Measurements from ENCODE around the gene SLC7A1.

Gene SLC7A1

DNA sequence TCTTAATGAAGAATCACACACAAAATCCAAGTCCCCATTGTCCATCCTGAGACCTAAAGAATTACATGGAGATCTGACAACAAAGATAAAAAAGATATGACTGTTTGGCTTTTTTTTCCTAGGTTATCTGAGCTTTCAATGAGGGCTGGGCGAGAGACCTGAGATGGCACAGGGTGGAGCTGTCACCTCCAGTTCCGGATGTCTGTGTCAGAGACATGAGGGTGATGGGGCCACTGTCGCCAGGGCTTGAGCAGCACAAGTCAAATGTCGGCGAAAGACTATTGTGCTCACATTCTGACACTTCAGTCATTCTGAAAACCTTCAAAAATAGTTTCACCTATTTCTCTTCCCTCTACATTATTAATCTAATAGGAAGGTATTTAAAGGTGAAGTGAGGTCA lies 65.7 kb downstream of the SLC7A1 start:
- peaks cover 10% of the 10 kb centered on the region for H3K36me3 ChIP-seq (ENCODE audit: control insufficient read depth, insufficient read depth, low read length)
- no peak overlapping the region for H2AK5ac ChIP-seq (ENCODE audit: low read length)
- no peak overlapping the region for H2BK15ac ChIP-seq (replicated peaks; ENCODE audit: low read depth)
- no peak overlapping the region for H3K4me2 ChIP-seq (ENCODE audit: low read length)
- H4K8ac ChIP-seq (ENCODE audit: low read depth, low read length): no peak overlapping the region
- no peak overlapping the region for H2BK5ac ChIP-seq (ENCODE audit: low read length)
- no peak overlapping the region for H3K18ac ChIP-seq (ENCODE audit: low read length)
- no peak overlapping the region for H4K5ac ChIP-seq (ENCODE audit: low read length)
- no CpG with 5 or more reads among the region's 5 CpGs for WGBS (ENCODE audit: extremely low coverage, insufficient coverage, low lambda C conversion rate)
- no peaks in the 10 kb centered on the region for H3K27me3 ChIP-seq (ENCODE audit: insufficient read depth, low read length, poor library complexity)
- H3K4ac ChIP-seq (ENCODE audit: low read depth, low read length): no peak overlapping the region
- H3K27ac ChIP-seq (ENCODE audit: low read depth, low read length): no peak overlapping the region
- no peak for DNase-seq
- H3K4me1 ChIP-seq (ENCODE audit: control insufficient read depth, low read depth, low read length): no peaks in the 10 kb centered on the region
- peaks cover 10% of the 10 kb centered on the region for H3K79me1 ChIP-seq (ENCODE audit: low read length)
- H3K79me2 ChIP-seq (ENCODE audit: control insufficient read depth, insufficient read depth, low read length): peaks cover 2% of the 10 kb centered on the region
- H3K56ac ChIP-seq (ENCODE audit: low read length): no peak overlapping the region
- H3K9ac ChIP-seq (ENCODE audit: low read length): no peak overlapping the region
- no peak overlapping the region for H2BK120ac ChIP-seq (ENCODE audit: low read depth, low read length)
- H3K4me3 ChIP-seq (ENCODE audit: low read length): no peak overlapping the region
- H3K23ac ChIP-seq (ENCODE audit: low read length): no peak overlapping the region

DNA sequence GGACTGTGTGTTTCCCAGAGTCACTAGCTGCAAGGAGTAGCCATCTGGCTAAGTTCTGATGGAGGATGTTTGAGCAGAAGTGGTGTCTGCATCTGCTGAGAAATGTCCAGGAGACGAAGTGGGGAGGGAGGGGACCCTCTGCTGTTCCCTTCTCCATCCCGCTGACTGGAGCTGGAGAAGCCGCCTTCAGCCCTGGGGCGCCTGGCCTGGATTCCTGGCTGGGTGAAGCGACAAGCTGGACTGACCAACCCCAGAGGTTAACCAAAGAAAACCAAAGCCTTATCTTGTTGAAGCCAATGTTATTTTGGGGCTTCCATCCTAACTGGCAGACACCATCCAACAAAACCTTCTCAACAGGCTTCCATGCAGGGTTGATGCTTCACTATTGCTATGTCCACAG lies 67.6 kb downstream of the SLC7A1 start:
- Histone ChIP-seq H3K18ac (ENCODE audit: low read length) (no peak overlapping the region), H3K79me1 (ENCODE audit: low read length) (peaks cover 8% of the 10 kb centered on the region), H2AK5ac (ENCODE audit: low read length) (no peak overlapping the region), H3K9ac (ENCODE audit: low read length) (no peak overlapping the region), H2BK5ac (ENCODE audit: low read length) (no peak overlapping the region), H2BK15ac (replicated peaks; ENCODE audit: low read depth) (no peak overlapping the region), H3K4me2 (ENCODE audit: low read length) (no peak overlapping the region), H3K79me2 (ENCODE audit: control insufficient read depth, insufficient read depth, low read length) (peaks cover 2% of the 10 kb centered on the region), H3K27me3 (ENCODE audit: insufficient read depth, low read length, poor library complexity) (no peaks in the 10 kb centered on the region), H3K4ac (ENCODE audit: low read depth, low read length) (no peak overlapping the region), H3K4me1 (ENCODE audit: control insufficient read depth, low read depth, low read length) (no peaks in the 10 kb centered on the region), H4K5ac (ENCODE audit: low read length) (no peak overlapping the region), H3K36me3 (ENCODE audit: control insufficient read depth, insufficient read depth, low read length) (peaks cover 11% of the 10 kb centered on the region), H3K56ac (ENCODE audit: low read length) (no peak overlapping the region), H3K4me3 (ENCODE audit: low read length) (no peak overlapping the region), H3K23ac (ENCODE audit: low read length) (no peak overlapping the region), H3K27ac (ENCODE audit: low read depth, low read length) (no peak overlapping the region), H2BK120ac (ENCODE audit: low read depth, low read length) (no peak overlapping the region), H4K8ac (ENCODE audit: low read depth, low read length) (no peak overlapping the region)
- DNase-seq: no peak
- WGBS (ENCODE audit: extremely low coverage, insufficient coverage, low lambda C conversion rate): no CpG with 5 or more reads among the region's 5 CpGs

DNA sequence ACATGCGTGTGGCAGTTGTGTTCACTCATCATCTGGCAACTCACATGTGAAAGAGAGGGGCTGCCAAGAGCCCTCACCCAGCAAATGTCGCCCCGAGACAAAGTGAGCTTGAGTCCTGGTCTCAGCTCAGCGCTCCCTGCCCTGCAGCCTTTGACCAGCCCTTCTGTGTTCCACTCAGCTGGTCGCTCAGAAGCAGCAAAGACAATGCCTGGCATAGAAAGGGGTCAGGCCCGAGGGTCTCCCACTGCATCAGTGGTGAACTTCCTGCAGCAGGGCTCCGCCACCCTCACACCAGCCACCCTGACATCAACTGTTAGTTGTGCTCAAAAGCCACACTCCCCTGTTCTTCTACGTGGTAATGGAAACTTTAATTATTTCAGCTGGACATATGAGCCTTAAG lies 68.0 kb downstream of the SLC7A1 start:
- Histone ChIP-seq H3K27ac (ENCODE audit: low read depth, low read length) (no peak overlapping the region), H3K4me3 (ENCODE audit: low read length) (no peak overlapping the region), H3K56ac (ENCODE audit: low read length) (no peak overlapping the region), H3K18ac (ENCODE audit: low read length) (no peak overlapping the region), H3K4ac (ENCODE audit: low read depth, low read length) (no peak overlapping the region), H3K27me3 (ENCODE audit: insufficient read depth, low read length, poor library complexity) (no peaks in the 10 kb centered on the region), H4K5ac (ENCODE audit: low read length) (no peak overlapping the region), H3K4me2 (ENCODE audit: low read length) (no peak overlapping the region), H3K23ac (ENCODE audit: low read length) (no peak overlapping the region), H2BK120ac (ENCODE audit: low read depth, low read length) (no peak overlapping the region), H3K36me3 (ENCODE audit: control insufficient read depth, insufficient read depth, low read length) (peaks cover 11% of the 10 kb centered on the region), H3K79me1 (ENCODE audit: low read length) (peaks cover 6% of the 10 kb centered on the region), H3K9ac (ENCODE audit: low read length) (no peak overlapping the region), H2AK5ac (ENCODE audit: low read length) (no peak overlapping the region), H3K79me2 (ENCODE audit: control insufficient read depth, insufficient read depth, low read length) (peaks cover 2% of the 10 kb centered on the region), H4K8ac (ENCODE audit: low read depth, low read length) (no peak overlapping the region), H2BK15ac (replicated peaks; ENCODE audit: low read depth) (no peak overlapping the region), H3K4me1 (ENCODE audit: control insufficient read depth, low read depth, low read length) (no peaks in the 10 kb centered on the region), H2BK5ac (ENCODE audit: low read length) (no peak overlapping the region)
- DNase-seq: no peak
- no CpG with 5 or more reads among the region's 8 CpGs for WGBS (ENCODE audit: extremely low coverage, insufficient coverage, low lambda C conversion rate)

DNA sequence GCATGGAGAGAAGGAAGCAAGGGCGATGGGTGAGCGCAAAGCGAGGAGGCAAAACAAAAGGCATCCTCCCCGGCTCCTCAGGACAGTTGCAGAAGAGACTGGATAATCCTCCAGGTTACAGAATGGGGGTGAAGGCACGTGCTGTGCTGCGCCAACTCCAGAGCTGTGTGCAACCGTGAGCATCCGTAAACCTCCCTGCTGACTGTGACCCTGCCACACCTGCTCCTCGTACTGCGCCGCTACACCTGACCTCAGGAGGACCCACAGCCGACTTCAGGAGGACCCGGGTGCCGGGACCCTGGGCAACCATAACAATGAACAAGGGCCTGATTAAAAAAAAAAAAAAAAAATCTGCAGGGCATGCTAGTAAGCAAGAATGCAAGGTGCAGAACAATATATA lies 68.7 kb downstream of the SLC7A1 start:
- Histone ChIP-seq H3K36me3 (ENCODE audit: control insufficient read depth, insufficient read depth, low read length) (peaks cover 14% of the 10 kb centered on the region), H2BK120ac (ENCODE audit: low read depth, low read length) (no peak overlapping the region), H3K4me1 (ENCODE audit: control insufficient read depth, low read depth, low read length) (no peaks in the 10 kb centered on the region), H3K79me2 (ENCODE audit: control insufficient read depth, insufficient read depth, low read length) (peaks cover 2% of the 10 kb centered on the region), H3K27me3 (ENCODE audit: insufficient read depth, low read length, poor library complexity) (no peaks in the 10 kb centered on the region), H2AK5ac (ENCODE audit: low read length) (no peak overlapping the region), H3K4me3 (ENCODE audit: low read length) (no peak overlapping the region), H2BK5ac (ENCODE audit: low read length) (no peak overlapping the region), H3K4me2 (ENCODE audit: low read length) (no peak overlapping the region), H3K4ac (ENCODE audit: low read depth, low read length) (no peak overlapping the region), H3K79me1 (ENCODE audit: low read length) (peaks cover 8% of the 10 kb centered on the region), H2BK15ac (replicated peaks; ENCODE audit: low read depth) (no peak overlapping the region), H4K5ac (ENCODE audit: low read length) (no peak overlapping the region), H3K18ac (ENCODE audit: low read length) (no peak overlapping the region), H3K27ac (ENCODE audit: low read depth, low read length) (no peak overlapping the region), H3K56ac (ENCODE audit: low read length) (no peak overlapping the region), H3K9ac (ENCODE audit: low read length) (no peak overlapping the region), H3K23ac (ENCODE audit: low read length) (no peak overlapping the region), H4K8ac (ENCODE audit: low read depth, low read length) (no peak overlapping the region)
- WGBS (ENCODE audit: extremely low coverage, insufficient coverage, low lambda C conversion rate): no CpG with 5 or more reads among the region's 14 CpGs
- no peak for DNase-seq

DNA sequence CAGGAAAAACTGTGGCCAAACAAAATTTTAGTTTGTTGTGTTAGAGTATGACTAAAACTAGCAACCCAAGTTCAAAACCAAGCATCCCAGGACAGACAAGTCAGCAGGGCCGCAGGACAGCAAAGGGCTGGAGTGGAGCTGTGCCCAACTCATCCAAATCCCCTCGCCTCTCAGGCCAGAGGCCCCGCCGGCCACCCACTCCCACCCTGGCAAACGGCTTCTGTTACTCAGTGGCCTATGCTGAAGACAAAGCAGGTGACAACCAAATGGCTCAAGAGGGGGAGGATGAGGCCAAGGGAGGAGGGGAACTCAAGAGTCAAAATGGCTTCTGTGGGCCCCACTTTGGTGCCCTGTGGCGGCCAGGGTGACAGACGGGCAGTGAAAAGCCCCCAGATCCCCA lies 69.7 kb downstream of the SLC7A1 start:
- no peak for DNase-seq
- H3K27me3 ChIP-seq (ENCODE audit: insufficient read depth, low read length, poor library complexity): no peaks in the 10 kb centered on the region
- no peak overlapping the region for H3K27ac ChIP-seq (ENCODE audit: low read depth, low read length)

DNA sequence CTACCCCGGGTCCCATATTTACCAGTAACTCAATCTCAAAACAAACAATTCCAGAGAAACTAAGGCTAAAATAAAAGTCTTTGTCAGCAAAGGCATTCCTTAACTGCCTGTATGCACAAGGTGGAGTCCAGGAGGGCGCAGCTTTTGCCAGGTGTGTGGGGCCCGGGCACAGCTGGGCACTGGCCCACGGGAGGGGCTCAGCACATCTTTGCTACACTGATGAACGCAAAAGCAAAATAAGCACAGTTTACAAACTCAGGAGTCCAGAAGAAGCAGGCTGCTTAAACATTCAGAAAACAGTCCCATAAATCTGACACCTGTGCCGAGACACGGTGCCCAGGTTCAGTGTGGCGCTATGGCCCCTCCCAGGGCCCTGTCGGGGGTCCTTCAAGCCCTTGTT lies 70.8 kb downstream of the SLC7A1 start:
- no peak overlapping the region for H3K18ac ChIP-seq (ENCODE audit: low read length)
- H3K27ac ChIP-seq (ENCODE audit: low read depth, low read length): no peak overlapping the region
- no peaks in the 10 kb centered on the region for H3K4me1 ChIP-seq (ENCODE audit: control insufficient read depth, low read depth, low read length)
- H2AK5ac ChIP-seq (ENCODE audit: low read length): no peak overlapping the region
- no peak overlapping the region for H3K23ac ChIP-seq (ENCODE audit: low read length)
- no peak overlapping the region for H2BK120ac ChIP-seq (ENCODE audit: low read depth, low read length)
- peaks cover 13% of the 10 kb centered on the region for H3K79me1 ChIP-seq (ENCODE audit: low read length)
- DNase-seq: no peak
- H3K36me3 ChIP-seq (ENCODE audit: control insufficient read depth, insufficient read depth, low read length): peaks cover 14% of the 10 kb centered on the region
- no peak overlapping the region for H3K4me2 ChIP-seq (ENCODE audit: low read length)
- H3K9ac ChIP-seq (ENCODE audit: low read length): no peak overlapping the region
- H2BK5ac ChIP-seq (ENCODE audit: low read length): no peak overlapping the region
- H3K4me3 ChIP-seq (ENCODE audit: low read length): no peak overlapping the region
- H3K79me2 ChIP-seq (ENCODE audit: control insufficient read depth, insufficient read depth, low read length): peaks cover 2% of the 10 kb centered on the region
- no peak overlapping the region for H4K5ac ChIP-seq (ENCODE audit: low read length)
- H3K56ac ChIP-seq (ENCODE audit: low read length): no peak overlapping the region
- no CpG with 5 or more reads among the region's 9 CpGs for WGBS (ENCODE audit: extremely low coverage, insufficient coverage, low lambda C conversion rate)
- H3K4ac ChIP-seq (ENCODE audit: low read depth, low read length): no peak overlapping the region
- no peak overlapping the region for H2BK15ac ChIP-seq (replicated peaks; ENCODE audit: low read depth)
- H3K27me3 ChIP-seq (ENCODE audit: insufficient read depth, low read length, poor library complexity): no peaks in the 10 kb centered on the region
- H4K8ac ChIP-seq (ENCODE audit: low read depth, low read length): no peak overlapping the region

More for the DNA sequence above, 69.7 kb downstream of the SLC7A1 start:
- no peak overlapping the region for H3K18ac ChIP-seq (ENCODE audit: low read length)
- no peak overlapping the region for H3K4me2 ChIP-seq (ENCODE audit: low read length)
- no peaks in the 10 kb centered on the region for H3K4me1 ChIP-seq (ENCODE audit: control insufficient read depth, low read depth, low read length)
- H3K56ac ChIP-seq (ENCODE audit: low read length): no peak overlapping the region
- H3K79me1 ChIP-seq (ENCODE audit: low read length): peaks cover 8% of the 10 kb centered on the region
- H4K8ac ChIP-seq (ENCODE audit: low read depth, low read length): no peak overlapping the region
- no peak overlapping the region for H3K4ac ChIP-seq (ENCODE audit: low read depth, low read length)
- H3K4me3 ChIP-seq (ENCODE audit: low read length): no peak overlapping the region
- no peak overlapping the region for H4K5ac ChIP-seq (ENCODE audit: low read length)
- no peak overlapping the region for H3K23ac ChIP-seq (ENCODE audit: low read length)
- peaks cover 2% of the 10 kb centered on the region for H3K79me2 ChIP-seq (ENCODE audit: control insufficient read depth, insufficient read depth, low read length)
- H3K36me3 ChIP-seq (ENCODE audit: control insufficient read depth, insufficient read depth, low read length): peaks cover 14% of the 10 kb centered on the region
- H2BK120ac ChIP-seq (ENCODE audit: low read depth, low read length): no peak overlapping the region
- no peak overlapping the region for H2BK5ac ChIP-seq (ENCODE audit: low read length)
- WGBS (ENCODE audit: extremely low coverage, insufficient coverage, low lambda C conversion rate): no CpG with 5 or more reads among the region's 7 CpGs
- H2AK5ac ChIP-seq (ENCODE audit: low read length): no peak overlapping the region
- no peak overlapping the region for H2BK15ac ChIP-seq (replicated peaks; ENCODE audit: low read depth)
- no peak overlapping the region for H3K9ac ChIP-seq (ENCODE audit: low read length)
